ENCODE results near the gene HNF4A.

DNA sequence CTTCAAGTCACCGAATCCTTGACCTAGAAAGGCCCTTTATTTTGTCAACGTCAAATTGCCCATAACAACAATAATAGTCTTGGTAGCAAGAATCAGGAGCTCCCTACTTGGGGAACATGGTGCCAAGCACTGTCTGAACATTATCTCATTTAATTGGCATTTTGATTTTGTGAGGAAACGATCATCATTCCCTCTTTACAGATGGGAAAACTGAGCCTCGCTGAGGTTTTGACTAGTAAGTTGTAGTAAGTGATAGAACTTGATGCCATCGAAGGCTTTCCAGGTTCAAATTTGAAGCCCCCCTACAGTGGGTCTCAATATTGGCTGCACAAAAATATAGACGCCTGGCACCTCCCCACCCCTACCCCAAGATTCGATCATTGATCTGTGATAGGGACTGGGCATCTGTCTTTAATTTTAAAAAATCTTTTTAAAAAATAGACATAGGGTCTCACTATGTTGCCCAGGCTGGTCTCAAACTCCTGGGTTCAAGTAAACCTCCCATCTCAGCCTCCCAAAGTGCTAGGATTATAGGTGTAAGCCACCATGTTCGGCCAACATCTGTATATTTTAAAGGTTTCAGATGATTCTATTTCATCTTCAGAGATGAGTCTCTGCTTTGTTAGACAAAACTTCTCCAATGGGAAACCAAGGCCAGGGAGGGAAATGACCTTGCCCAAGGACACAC is 36.7 kb downstream of the HNF4A start:
- TF ChIP-seq CTCF (IDR thresholded peaks at IDR 0.05; ENCODE audit: low read depth, low read length) (no peak), EZH2phosphoT487 (IDR thresholded peaks at IDR 0.05; ENCODE audit: low read depth) (no peak)
